Effector CD4-positive, alpha-beta T cell (primary cell): ENCODE results near the gene LUZP2.

Experiments
- DNase-seq: peaks from one replicate; pipeline ENCODE4 v3.0.0-alpha.2; 2020

Gene LUZP2

GRCh38 chr11:24636291-24636629 is 139.4 kb downstream of the LUZP2 start:
- DNase-seq, result no peak

- DNase-seq, result no peak
Observed at GRCh38 chr11:24637520-24637919, 140.7 kb downstream of the LUZP2 start.

- DNase-seq, result no peak
Observed at GRCh38 chr11:24642648-24643047, 145.8 kb downstream of the LUZP2 start.

- no peak for DNase-seq
Observed at GRCh38 chr11:24645563-24645962, 148.7 kb downstream of the LUZP2 start.

DNA sequence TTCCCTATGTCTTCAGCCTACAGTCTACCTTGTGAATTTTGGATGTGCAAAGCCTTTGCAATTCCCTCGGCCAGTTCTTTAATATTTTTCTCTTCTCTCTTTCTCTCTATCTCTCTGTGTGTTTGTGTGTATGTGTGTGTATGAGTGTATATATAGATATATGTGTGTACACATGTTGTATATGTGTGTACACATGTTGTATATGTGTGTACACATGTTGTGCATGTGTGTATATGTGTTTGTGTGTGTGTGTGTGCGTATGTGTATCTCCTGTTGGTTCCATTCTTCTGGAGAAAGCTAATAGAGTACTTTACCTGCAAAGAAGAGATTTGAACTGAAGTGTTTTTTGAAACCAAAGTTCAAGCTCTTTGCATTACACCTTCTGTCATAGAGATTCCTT is 155.0 kb downstream of the LUZP2 start:
- no peak for DNase-seq

GRCh38 chr11:24653901-24654300 is 157.0 kb downstream of the LUZP2 start:
- DNase-seq, result no peak

GRCh38 chr11:24661331-24661730 is 164.5 kb downstream of the LUZP2 start:
- no peak for DNase-seq

- no peak for DNase-seq
Observed at GRCh38 chr11:24664399-24664798, 167.5 kb downstream of the LUZP2 start.

GRCh38 chr11:24667353-24667968 is 170.6 kb downstream of the LUZP2 start:
- DNase-seq, result no peak

DNA sequence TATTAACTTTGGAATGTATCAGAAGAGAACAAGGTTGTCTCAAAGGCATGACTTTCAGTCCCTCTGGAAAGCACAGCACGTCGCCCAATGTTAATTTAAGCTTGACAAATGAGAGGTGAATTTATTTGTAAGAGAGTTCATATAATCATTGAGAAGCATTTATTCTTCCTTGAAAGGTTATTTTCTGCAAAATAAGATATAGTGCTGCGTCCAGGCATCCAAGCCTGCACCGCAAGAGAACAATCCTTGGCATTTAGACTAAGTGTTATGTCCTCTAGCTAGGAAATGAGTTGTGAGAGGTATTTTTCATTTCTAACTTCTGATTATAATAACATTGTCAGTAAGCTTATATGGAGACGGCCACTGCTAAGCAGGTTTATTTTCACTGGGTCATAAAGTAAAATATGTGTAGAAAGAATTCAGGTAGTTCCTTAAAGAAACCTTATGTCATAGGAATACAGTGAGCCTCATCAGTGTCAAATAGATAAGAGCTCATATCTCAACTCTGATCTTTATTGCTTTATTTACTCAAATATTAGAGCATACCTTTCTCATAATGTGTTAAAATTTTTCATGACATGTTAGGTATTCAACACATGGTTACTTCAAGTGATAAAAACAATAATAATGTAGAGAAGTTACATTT is 182.0 kb downstream of the LUZP2 start:
- no peak for DNase-seq

DNA sequence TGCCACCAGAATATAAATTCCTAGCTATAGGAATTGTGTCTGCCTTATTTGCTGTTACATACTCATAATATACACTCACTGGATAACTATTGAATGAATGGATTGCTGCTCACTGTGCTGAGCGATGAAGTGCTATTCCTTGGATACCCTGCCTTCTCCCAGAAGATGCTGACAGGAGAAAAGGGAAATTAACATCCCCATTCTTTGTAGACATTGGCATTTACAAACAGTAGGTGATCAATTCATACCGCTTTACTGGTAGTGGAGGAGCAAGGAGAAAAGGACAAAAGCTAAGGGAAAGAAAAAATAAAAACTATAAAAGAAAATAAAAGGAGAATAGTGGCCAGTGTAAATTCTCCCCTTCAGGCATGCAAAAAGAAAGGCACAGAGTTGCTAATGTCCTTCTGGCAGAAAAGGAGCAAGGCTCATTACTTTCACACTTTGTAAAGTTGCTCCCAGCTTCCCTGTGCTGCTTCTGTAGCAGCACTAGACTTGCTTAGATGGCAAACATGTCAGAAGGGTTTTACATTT is 183.0 kb downstream of the LUZP2 start:
- DNase-seq, result no peak

GRCh38 chr11:24683583-24683982 is 186.7 kb downstream of the LUZP2 start:
- no peak for DNase-seq

DNA sequence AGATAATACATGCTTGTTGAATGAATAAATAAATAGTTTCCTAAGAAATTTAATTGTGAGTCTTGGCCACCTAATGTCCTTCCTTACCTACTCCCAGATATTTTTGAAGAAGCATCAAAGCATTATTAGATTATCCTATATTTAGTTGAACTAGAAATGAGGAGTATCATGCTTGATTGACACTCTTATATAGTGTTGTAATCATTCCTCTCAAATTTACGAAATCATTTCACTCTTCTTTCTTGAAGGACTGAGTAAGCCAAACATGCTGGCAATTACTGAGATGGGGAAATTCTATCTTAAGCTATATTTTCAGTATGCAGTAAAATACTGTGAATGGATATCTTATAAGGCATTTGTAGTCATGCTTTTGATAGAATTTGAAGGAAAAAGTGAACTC is 189.0 kb downstream of the LUZP2 start:
- no peak for DNase-seq

DNA sequence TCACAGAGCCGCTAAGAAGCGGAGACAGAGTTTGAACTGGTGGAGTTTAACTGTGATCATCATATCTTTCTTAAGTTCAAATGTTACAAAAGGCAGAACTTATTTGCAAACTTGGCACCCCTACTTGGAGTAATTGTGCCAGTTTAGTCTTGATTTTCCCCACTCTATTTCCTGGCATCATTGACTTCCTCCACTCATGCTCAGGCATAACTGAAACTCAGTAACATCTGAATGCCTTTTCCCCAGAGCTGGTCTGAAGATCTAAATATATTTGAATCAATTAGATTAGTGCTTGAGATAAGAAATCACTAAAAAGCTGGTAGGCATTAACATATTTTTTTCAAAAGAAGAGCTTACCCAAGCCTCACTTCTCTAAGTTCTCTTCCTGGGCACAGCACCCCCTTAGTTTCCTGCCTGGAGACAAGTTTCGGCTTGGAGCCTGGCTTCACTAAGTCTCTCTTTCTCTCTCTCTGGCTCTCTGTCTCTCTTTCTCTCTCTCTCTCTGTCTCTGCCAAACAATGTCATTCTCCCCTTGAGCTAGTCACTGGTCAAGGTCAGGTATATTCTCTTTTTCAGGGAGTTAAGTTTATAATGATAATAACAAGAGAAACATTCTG is 190.8 kb downstream of the LUZP2 start:
- no peak for DNase-seq

DNA sequence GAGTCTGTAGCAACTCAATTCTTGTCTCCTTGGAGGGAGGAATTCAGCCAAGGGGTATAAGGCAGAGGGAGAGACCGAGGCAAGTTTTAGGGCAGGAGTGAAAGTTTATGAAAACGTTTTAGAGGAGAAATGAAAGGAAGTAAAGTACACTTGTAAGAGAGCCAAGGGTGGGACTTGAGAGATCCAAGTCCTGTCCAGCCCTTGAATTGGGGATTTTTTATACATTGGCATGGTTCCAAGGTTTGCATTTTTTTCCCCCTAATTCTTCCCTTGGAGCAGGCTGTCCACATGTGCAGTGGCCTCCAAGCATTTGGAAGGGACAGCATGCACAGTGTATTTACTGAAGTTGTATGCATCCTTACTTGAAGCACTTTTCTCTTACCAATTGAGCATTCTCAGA is 192.1 kb downstream of the LUZP2 start:
- DNase-seq, result no peak

GRCh38 chr11:24697522-24698111 is 200.8 kb downstream of the LUZP2 start:
- no peak for DNase-seq

GRCh38 chr11:24704716-24705115 is 207.9 kb downstream of the LUZP2 start:
- DNase-seq, result no peak

DNA sequence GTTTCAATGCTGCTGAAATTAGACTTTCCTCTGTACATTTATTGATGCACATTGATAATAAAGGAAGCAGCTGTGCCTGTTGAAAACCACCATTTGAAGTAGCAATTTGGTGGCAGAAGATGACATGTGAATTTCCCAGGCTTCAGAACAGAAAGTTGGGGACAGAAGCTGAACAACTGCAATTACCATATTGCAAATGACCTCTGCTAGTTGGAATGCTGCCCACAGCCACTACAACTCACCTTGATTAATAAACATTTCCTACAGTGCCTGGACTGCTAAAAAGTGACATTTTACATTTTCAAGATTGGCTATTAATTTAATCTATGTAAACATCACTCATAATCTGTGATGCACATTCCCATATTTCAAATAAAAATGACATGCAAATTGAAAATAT is 208.6 kb downstream of the LUZP2 start:
- no peak for DNase-seq

DNA sequence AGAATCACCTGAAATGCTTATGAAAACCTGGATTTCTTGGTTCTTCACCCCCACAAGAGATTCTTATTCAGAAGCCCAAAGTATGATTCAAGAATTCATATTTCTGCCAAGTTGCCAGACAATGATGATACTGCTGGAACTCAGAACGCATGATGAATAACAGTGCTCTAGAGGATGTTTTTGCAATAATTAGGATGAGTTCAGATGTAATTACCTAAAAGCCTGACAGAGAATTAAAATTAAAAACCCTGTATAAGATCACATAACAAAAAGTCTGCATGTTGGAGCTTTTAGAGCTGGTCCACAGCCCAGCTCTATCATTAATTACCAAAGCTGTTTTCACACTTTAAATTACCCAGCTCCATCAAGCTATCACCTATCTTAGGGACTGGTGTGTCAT is 211.8 kb downstream of the LUZP2 start:
- DNase-seq, result no peak

DNA sequence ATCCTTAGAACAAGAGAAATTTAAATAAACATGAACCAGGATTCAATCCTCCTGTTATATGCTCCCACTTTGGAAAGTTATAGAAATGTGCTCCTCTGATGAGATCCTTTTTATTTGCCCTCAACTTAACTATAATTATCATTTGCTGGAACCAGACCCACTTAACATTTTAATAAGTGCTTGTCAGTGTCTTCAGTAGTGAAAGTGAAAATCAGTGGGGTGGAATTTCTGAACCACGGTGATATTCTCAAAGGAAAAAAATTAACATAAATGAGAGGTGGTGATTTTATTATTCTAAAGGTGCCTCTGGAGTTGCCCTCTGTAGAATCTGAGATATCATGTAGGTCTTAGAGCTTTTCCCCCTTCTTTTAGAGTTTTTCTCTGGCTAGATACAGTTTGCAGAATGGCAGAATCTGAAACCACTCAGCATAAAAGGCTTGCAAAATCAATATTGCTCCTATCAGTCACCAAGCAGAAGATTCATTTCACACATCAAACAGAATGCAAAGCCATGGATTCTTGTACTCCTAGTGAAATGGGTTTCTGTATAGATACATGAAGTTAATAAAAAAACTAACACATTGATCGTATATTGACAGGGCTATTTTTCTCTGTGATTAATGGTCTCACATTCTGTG is 213.2 kb downstream of the LUZP2 start:
- DNase-seq, result no peak

GRCh38 chr11:24714601-24715000 is 217.7 kb downstream of the LUZP2 start:
- no peak for DNase-seq

GRCh38 chr11:24716403-24716802 is 219.6 kb downstream of the LUZP2 start:
- DNase-seq, result no peak

DNA sequence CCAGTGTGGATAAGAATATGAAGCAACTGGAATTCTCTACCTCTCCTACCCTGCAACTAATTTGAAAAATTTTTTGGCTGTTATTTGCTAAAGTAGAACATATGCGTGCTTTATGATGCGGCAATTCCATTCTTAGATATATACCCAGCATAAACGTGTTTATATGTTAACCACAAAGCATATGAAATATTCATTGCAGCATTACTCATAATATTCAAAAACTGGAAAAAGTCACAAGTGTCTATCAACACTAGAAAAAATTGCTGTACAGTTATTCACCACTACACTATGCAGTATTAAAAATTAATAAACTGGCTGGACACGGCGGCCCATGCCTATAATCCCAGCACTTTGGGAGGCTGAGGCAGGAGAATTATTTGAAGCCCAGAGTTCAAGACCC is 226.4 kb downstream of the LUZP2 start:
- no peak for DNase-seq

DNA sequence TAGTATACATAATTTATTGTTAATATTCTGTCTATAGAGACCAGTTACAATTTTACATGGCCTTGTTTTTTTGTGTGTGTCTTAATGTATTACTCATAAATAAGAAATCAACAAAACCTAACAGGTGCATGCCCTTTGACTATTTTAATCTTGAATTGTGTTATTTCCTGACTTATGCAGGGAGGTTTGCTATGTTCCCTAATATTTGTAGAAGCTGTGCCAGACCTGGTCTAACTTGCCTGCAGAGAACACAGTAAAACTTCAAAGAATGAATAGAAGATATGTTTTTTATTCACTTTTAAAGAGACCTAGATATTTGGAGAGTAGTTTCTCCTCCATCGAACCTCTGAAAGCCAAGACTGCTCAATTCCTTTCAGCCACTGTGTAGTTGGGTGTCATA is 234.7 kb downstream of the LUZP2 start:
- DNase-seq, result no peak
